Activated T-cell treated with anti-CD3 and anti-CD28 coated beads, Interleukin-2, amount 50 U/mL, for 24 hours (primary cell): Measurements from ENCODE around the gene SLC15A1.

Experiments used
- DNase-seq: peaks from one replicate; pipeline ENCODE4 v3.0.0-alpha.2; 2020
- H3K27ac Mint-ChIP-seq: 2 replicates; pipeline ENCODE4 v1.8.0; 2020; ENCODE audit warnings: mild to moderate bottlenecking, mixed read lengths
- H3K27me3 Mint-ChIP-seq: 2 replicates; pipeline ENCODE4 v1.8.0; 2020; ENCODE audit warnings: mixed read lengths
- H3K36me3 Mint-ChIP-seq: 2 replicates; pipeline ENCODE4 v1.8.0; 2020; ENCODE audit warnings: low read depth, mixed read lengths
- H3K4me1 Mint-ChIP-seq: 2 replicates; pipeline ENCODE4 v1.8.0; 2020; ENCODE audit warnings: low read depth, mixed read lengths
- H3K4me3 Mint-ChIP-seq: 2 replicates; pipeline ENCODE4 v1.8.0; 2020; ENCODE audit warnings: mild to moderate bottlenecking, moderate library complexity, mixed read lengths
- H3K9me3 Mint-ChIP-seq: 2 replicates; pipeline ENCODE4 v1.8.0; 2020; ENCODE audit warnings: mixed read lengths

Gene SLC15A1

GRCh38 chr13:98719527-98720250 is 32.8 kb downstream of the SLC15A1 start:
- Mint-ChIP-seq H3K4me3 (no peak overlapping the region), H3K27me3 (no peaks in the 10 kb centered on the region), H3K9me3 (no peaks in the 10 kb centered on the region), H3K27ac (no peak overlapping the region), H3K36me3 (no peaks in the 10 kb centered on the region), H3K4me1 (no peaks in the 10 kb centered on the region)
- no peak for DNase-seq

- no peak overlapping the region for H3K27ac Mint-ChIP-seq
- DNase-seq = no peak
- no peaks in the 10 kb centered on the region for H3K4me1 Mint-ChIP-seq
- no peaks in the 10 kb centered on the region for H3K9me3 Mint-ChIP-seq
- H3K36me3 Mint-ChIP-seq = no peaks in the 10 kb centered on the region
- H3K4me3 Mint-ChIP-seq = no peak overlapping the region
- no peaks in the 10 kb centered on the region for H3K27me3 Mint-ChIP-seq
Observed at GRCh38 chr13:98717891-98718290, 34.6 kb downstream of the SLC15A1 start.

GRCh38 chr13:98717256-98717655 is 35.2 kb downstream of the SLC15A1 start:
- no peak for DNase-seq
- no peaks in the 10 kb centered on the region for H3K9me3 Mint-ChIP-seq
- no peaks in the 10 kb centered on the region for H3K36me3 Mint-ChIP-seq
- H3K27me3 Mint-ChIP-seq = no peaks in the 10 kb centered on the region
- H3K4me1 Mint-ChIP-seq = no peaks in the 10 kb centered on the region
- no peak overlapping the region for H3K27ac Mint-ChIP-seq
- no peak overlapping the region for H3K4me3 Mint-ChIP-seq

- Mint-ChIP-seq H3K4me3 (no peak overlapping the region), H3K27ac (no peak overlapping the region), H3K4me1 (peaks cover 5% of the 10 kb centered on the region), H3K9me3 (no peaks in the 10 kb centered on the region), H3K27me3 (peaks cover 23% of the 10 kb centered on the region), H3K36me3 (no peaks in the 10 kb centered on the region)
- DNase-seq = no peak
Observed at GRCh38 chr13:98710521-98710920, 42.0 kb downstream of the SLC15A1 start.

- no peak overlapping the region for H3K4me3 Mint-ChIP-seq
- no peaks in the 10 kb centered on the region for H3K36me3 Mint-ChIP-seq
- H3K9me3 Mint-ChIP-seq = no peaks in the 10 kb centered on the region
- H3K27me3 Mint-ChIP-seq = peaks cover 30% of the 10 kb centered on the region
- H3K27ac Mint-ChIP-seq = no peak overlapping the region
- H3K4me1 Mint-ChIP-seq = peaks cover 5% of the 10 kb centered on the region
- DNase-seq = no peak
Observed at GRCh38 chr13:98707281-98707999, 45.0 kb downstream of the SLC15A1 start.

GRCh38 chr13:98706446-98707110 is 45.9 kb downstream of the SLC15A1 start:
- no peak overlapping the region for H3K4me3 Mint-ChIP-seq
- no peaks in the 10 kb centered on the region for H3K9me3 Mint-ChIP-seq
- H3K27me3 Mint-ChIP-seq = peaks cover 34% of the 10 kb centered on the region
- DNase-seq = no peak
- peaks cover 5% of the 10 kb centered on the region for H3K4me1 Mint-ChIP-seq
- no peak overlapping the region for H3K27ac Mint-ChIP-seq
- no peaks in the 10 kb centered on the region for H3K36me3 Mint-ChIP-seq

- Mint-ChIP-seq H3K4me3 (no peak overlapping the region), H3K27me3 (peaks cover 33% of the 10 kb centered on the region), H3K9me3 (no peaks in the 10 kb centered on the region)
Observed at GRCh38 chr13:98697791-98698190, 54.7 kb downstream of the SLC15A1 start.

GRCh38 chr13:98693756-98694155 is 58.7 kb downstream of the SLC15A1 start:
- peaks cover 20% of the 10 kb centered on the region for H3K27me3 Mint-ChIP-seq
- H3K4me3 Mint-ChIP-seq = no peak overlapping the region
- DNase-seq = no peak
- no peaks in the 10 kb centered on the region for H3K9me3 Mint-ChIP-seq
- no peak overlapping the region for H3K27ac Mint-ChIP-seq
- H3K36me3 Mint-ChIP-seq = no peaks in the 10 kb centered on the region
- H3K4me1 Mint-ChIP-seq = no peaks in the 10 kb centered on the region

More at GRCh38 chr13:98697791-98698190, 54.7 kb downstream of the SLC15A1 start:
- no peak for DNase-seq
- Mint-ChIP-seq H3K27ac (no peak overlapping the region), H3K36me3 (no peaks in the 10 kb centered on the region), H3K4me1 (no peaks in the 10 kb centered on the region)

GRCh38 chr13:98691360-98691759 is 61.1 kb downstream of the SLC15A1 start:
- no peak for DNase-seq
- Mint-ChIP-seq H3K9me3 (no peaks in the 10 kb centered on the region), H3K27ac (no peak overlapping the region), H3K27me3 (peaks cover 8% of the 10 kb centered on the region), H3K4me1 (no peaks in the 10 kb centered on the region), H3K36me3 (no peaks in the 10 kb centered on the region), H3K4me3 (no peak overlapping the region)

GRCh38 chr13:98690348-98691022 is 62.0 kb downstream of the SLC15A1 start:
- no peak overlapping the region for H3K27ac Mint-ChIP-seq
- DNase-seq = no peak
- no peaks in the 10 kb centered on the region for H3K36me3 Mint-ChIP-seq
- no peak overlapping the region for H3K4me3 Mint-ChIP-seq
- no peaks in the 10 kb centered on the region for H3K4me1 Mint-ChIP-seq
- no peaks in the 10 kb centered on the region for H3K9me3 Mint-ChIP-seq
- no peaks in the 10 kb centered on the region for H3K27me3 Mint-ChIP-seq

- H3K27me3 Mint-ChIP-seq = no peaks in the 10 kb centered on the region
- DNase-seq = no peak
- no peak overlapping the region for H3K4me3 Mint-ChIP-seq
- no peaks in the 10 kb centered on the region for H3K9me3 Mint-ChIP-seq
- no peaks in the 10 kb centered on the region for H3K36me3 Mint-ChIP-seq
- no peak overlapping the region for H3K27ac Mint-ChIP-seq
- no peaks in the 10 kb centered on the region for H3K4me1 Mint-ChIP-seq
Observed at GRCh38 chr13:98689347-98689968, 63.0 kb downstream of the SLC15A1 start.

- Mint-ChIP-seq H3K9me3 (no peaks in the 10 kb centered on the region), H3K27ac (no peak overlapping the region), H3K4me1 (no peaks in the 10 kb centered on the region), H3K36me3 (no peaks in the 10 kb centered on the region), H3K27me3 (no peaks in the 10 kb centered on the region), H3K4me3 (no peak overlapping the region)
- no peak for DNase-seq
Observed at GRCh38 chr13:98688373-98688772, 64.1 kb downstream of the SLC15A1 start.

- Mint-ChIP-seq H3K27ac (no peak overlapping the region), H3K36me3 (no peaks in the 10 kb centered on the region), H3K4me3 (no peak overlapping the region), H3K4me1 (no peaks in the 10 kb centered on the region), H3K9me3 (no peaks in the 10 kb centered on the region), H3K27me3 (no peaks in the 10 kb centered on the region)
- DNase-seq = no peak
Observed at GRCh38 chr13:98687319-98687718, 65.2 kb downstream of the SLC15A1 start.

- H3K36me3 Mint-ChIP-seq = no peaks in the 10 kb centered on the region
Observed at GRCh38 chr13:98686270-98686669, 66.2 kb downstream of the SLC15A1 start.

More at GRCh38 chr13:98686270-98686669, 66.2 kb downstream of the SLC15A1 start:
- no peak for DNase-seq
- H3K9me3 Mint-ChIP-seq = no peaks in the 10 kb centered on the region
- no peaks in the 10 kb centered on the region for H3K27me3 Mint-ChIP-seq
- no peak overlapping the region for H3K27ac Mint-ChIP-seq
- H3K4me1 Mint-ChIP-seq = no peaks in the 10 kb centered on the region
- no peak overlapping the region for H3K4me3 Mint-ChIP-seq
